ENCODE results near the gene POLR2B. TPM values are rescaled to one million over a fixed set of nuclear protein-coding genes. Genes with fewer than 3 reads are reported as not detected.
A peak's percentile ranks its signal among the peaks of the same experiment; 100 is the strongest.

Gene POLR2B
- total RNA-seq, 1 donor from 2014 or later: 103 TPM

GRCh38 chr4:56961107-56961500, 17.6 kb upstream of the POLR2B start:
- Mint-ChIP-seq H3K27ac (no peak overlapping the region), H3K4me3 (no peak overlapping the region), H3K27me3 (ENCODE audit: low read depth) (no peaks in the 10 kb centered on the region), H3K9me3 (no peaks in the 10 kb centered on the region), H3K4me1 (no peaks in the 10 kb centered on the region), H3K36me3 (peaks cover 27% of the 10 kb centered on the region)
- TF ChIP-seq CTCF (IDR thresholded peaks at IDR 0.05; ENCODE audit: unreplicated experiment): no peak
- no peak for DNase-seq (ENCODE audit: low spot score in 2 of 2, unreplicated experiment in 2 of 2)

- no peak overlapping the region for H3K27ac Mint-ChIP-seq
- peaks cover 13% of the 10 kb centered on the region for H3K4me1 Mint-ChIP-seq
- TF ChIP-seq CTCF (IDR thresholded peaks at IDR 0.05; ENCODE audit: unreplicated experiment): no peak
- DNase-seq (ENCODE audit: low spot score in 2 of 2, unreplicated experiment in 2 of 2): no peak
- H3K4me3 Mint-ChIP-seq: no peak overlapping the region
- H3K9me3 Mint-ChIP-seq: peaks cover 19% of the 10 kb centered on the region
- no peaks in the 10 kb centered on the region for H3K27me3 Mint-ChIP-seq (ENCODE audit: low read depth)
- peaks cover 49% of the 10 kb centered on the region for H3K36me3 Mint-ChIP-seq
Observed at GRCh38 chr4:56971383-56971782, 7.3 kb upstream of the POLR2B start.

- H3K27me3 Mint-ChIP-seq (ENCODE audit: low read depth): no peaks in the 10 kb centered on the region
- H3K4me1 Mint-ChIP-seq: peaks cover 17% of the 10 kb centered on the region
- H3K27ac Mint-ChIP-seq: no peak overlapping the region
- H3K4me3 Mint-ChIP-seq: no peak overlapping the region
- no peak for TF ChIP-seq CTCF (IDR thresholded peaks at IDR 0.05; ENCODE audit: unreplicated experiment)
- peaks cover 44% of the 10 kb centered on the region for H3K36me3 Mint-ChIP-seq
- no peak for DNase-seq (ENCODE audit: low spot score in 2 of 2, unreplicated experiment in 2 of 2)
- peaks cover 19% of the 10 kb centered on the region for H3K9me3 Mint-ChIP-seq
Observed at GRCh38 chr4:56972389-56972788, 6.3 kb upstream of the POLR2B start.

- Mint-ChIP-seq H3K4me3 (no peak overlapping the region), H3K36me3 (peaks cover 42% of the 10 kb centered on the region), H3K27ac (no peak overlapping the region), H3K4me1 (peaks cover 20% of the 10 kb centered on the region), H3K27me3 (ENCODE audit: low read depth) (no peaks in the 10 kb centered on the region), H3K9me3 (peaks cover 19% of the 10 kb centered on the region)
- no peak for DNase-seq (ENCODE audit: low spot score in 2 of 2, unreplicated experiment in 2 of 2)
- TF ChIP-seq CTCF (IDR thresholded peaks at IDR 0.05; ENCODE audit: unreplicated experiment): no peak
Observed at GRCh38 chr4:56972809-56973208, 5.9 kb upstream of the POLR2B start.

GRCh38 chr4:56973336-56973735, 5.4 kb upstream of the POLR2B start:
- Mint-ChIP-seq H3K4me1 (peaks cover 20% of the 10 kb centered on the region), H3K36me3 (peaks cover 42% of the 10 kb centered on the region), H3K27me3 (ENCODE audit: low read depth) (no peaks in the 10 kb centered on the region), H3K9me3 (peaks cover 19% of the 10 kb centered on the region), H3K4me3 (no peak overlapping the region), H3K27ac (no peak overlapping the region)
- TF ChIP-seq CTCF (IDR thresholded peaks at IDR 0.05; ENCODE audit: unreplicated experiment): no peak
- no peak for DNase-seq (ENCODE audit: low spot score in 2 of 2, unreplicated experiment in 2 of 2)

- no peak for TF ChIP-seq CTCF (IDR thresholded peaks at IDR 0.05; ENCODE audit: unreplicated experiment)
- H3K4me3 Mint-ChIP-seq: peak overlapping the region; percentile 95
- H3K27me3 Mint-ChIP-seq (ENCODE audit: low read depth): no peaks in the 10 kb centered on the region
- H3K9me3 Mint-ChIP-seq: peaks cover 19% of the 10 kb centered on the region
- H3K36me3 Mint-ChIP-seq: peaks cover 27% of the 10 kb centered on the region
- no peak for DNase-seq (ENCODE audit: low spot score in 2 of 2, unreplicated experiment in 2 of 2)
- peak overlapping the region; percentile 74 for H3K27ac Mint-ChIP-seq
- peaks cover 39% of the 10 kb centered on the region for H3K4me1 Mint-ChIP-seq
Observed at GRCh38 chr4:56976283-56976836, 2.3 kb upstream of the POLR2B start.
